HL-60/S4 treated with phorbol 12-myristate 13-acetate at 8.2 ng/mL for 4 days and 3 days (cell line): ENCODE results near the gene ARL6IP1.

Experiments used
- in situ Hi-C: fragments of 300-500 bp; cut with MboI; formaldehyde crosslinking; loops from 2 replicates; pipeline ENCODE4 v1.15.0; 2022; ENCODE audit warnings: low sequenced_read_pairs

Gene ARL6IP1

GRCh38 chr16:18801145-18801972 is at the start of gene ARL6IP1:
Gene ARL6IP1, minus strand, starts transcription at chr16:18801549. Its CDS starts 83 bp downstream, at chr16:18801466.
- in situ Hi-C loops: no loop called here

GRCh38 chr16:18846416-18846815 is 45.1 kb upstream of the ARL6IP1 start:
- in situ Hi-C loops: no loop called here

DNA sequence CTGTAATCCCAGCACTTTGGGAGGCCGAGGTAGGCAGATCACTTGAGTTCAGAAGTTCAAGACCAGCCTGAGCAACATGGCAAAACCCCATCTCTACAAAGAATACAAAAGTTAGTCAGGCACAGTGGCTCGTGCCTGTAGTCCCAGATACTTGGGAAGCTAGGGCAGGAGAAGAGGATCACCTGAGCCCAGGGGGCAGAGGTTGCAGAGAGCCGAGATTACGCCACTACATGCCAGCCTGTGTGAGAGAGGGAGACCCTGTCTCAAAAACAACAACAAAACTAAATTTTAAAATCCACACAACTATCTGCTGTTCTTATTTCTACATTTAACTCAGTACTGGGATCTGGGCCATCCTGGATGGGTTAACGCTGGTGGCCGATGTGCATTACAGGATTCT is 41.2 kb upstream of the ARL6IP1 start:
- in situ Hi-C loops: no loop called here

- in situ Hi-C loops: no loop called here
Observed at GRCh38 chr16:18841833-18842525, 40.6 kb upstream of the ARL6IP1 start.

DNA sequence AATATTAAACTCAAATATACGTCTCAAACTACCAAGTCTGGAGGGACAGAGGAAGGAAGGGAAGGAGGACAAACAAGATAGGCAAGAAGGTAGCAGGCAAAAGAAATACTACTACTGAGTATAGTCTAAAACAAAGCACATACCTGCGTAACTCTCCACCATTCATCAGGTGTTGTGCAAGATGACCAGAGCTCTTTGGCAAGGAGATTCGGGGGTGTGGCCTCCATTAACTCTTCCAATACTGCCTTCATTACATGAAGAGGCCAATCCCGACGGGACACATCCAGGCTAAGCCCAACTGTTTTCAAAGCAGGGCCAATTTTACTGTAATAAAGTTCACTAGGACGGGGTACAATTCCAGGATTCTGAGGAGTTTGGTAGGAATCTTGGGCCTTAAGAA is 38.2 kb upstream of the ARL6IP1 start:
- in situ Hi-C loops: no loop called here

- in situ Hi-C loops: no loop called here
Observed at GRCh38 chr16:18836702-18837101, 35.4 kb upstream of the ARL6IP1 start.

- in situ Hi-C loops: no loop called here
Observed at GRCh38 chr16:18834864-18835263, 33.5 kb upstream of the ARL6IP1 start.

DNA sequence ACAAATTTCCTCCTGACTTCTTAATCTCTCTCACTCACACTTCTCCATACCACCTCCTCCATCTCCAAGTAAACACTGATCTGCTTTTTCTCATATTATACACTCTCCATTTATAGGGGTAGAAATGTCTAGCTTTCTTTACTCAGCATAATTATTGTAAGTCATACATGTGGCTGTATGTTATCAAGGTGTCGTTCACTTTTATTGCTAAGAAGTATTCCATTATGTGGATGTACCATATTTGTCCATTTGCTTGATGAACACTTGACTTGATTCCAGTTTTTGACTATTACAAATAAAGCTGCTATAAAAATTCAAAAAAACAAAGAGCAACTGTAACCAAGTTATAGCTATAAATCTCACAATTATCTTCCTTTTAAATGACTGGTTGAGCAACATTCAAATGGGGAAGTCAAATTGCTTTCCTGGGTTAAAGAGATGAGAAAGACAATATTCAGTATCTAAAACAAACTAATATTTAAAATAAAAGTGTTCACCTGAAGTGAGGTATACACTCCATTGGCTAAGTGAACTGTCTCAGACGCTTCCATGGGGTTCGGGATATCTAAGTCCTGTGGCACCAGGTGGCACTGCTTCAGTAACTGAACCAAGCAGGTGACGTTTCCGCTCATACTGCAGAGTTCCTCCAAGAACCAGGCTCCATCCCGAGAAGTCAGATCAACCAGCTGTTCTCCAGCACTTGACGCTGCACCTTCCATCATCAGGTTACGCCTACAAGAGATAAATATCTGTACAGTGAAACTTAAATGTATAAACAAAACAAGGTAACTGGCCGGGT is 32.6 kb upstream of the ARL6IP1 start:
- in situ Hi-C loops: no loop called here

DNA sequence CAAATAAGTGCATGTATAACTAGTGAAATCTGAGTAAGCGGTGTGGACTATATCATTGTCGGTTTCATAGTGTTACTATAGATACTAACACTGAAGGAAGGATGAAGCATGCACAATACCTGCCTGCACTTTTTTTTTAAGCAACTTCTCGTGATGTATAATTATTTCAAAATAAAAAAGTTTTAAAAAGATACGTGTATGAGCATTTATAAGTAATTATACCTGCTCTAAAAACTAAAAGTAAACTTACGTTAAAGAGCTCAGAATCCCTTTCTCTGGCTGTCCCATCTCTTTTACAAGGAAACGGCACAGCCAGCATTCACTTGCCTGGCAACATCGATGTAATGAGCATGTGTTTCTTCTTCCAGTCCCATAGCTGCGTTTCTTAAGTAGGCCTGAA is 31.3 kb upstream of the ARL6IP1 start:
- in situ Hi-C loops: no loop called here

- in situ Hi-C loops: no loop called here
Observed at GRCh38 chr16:18832006-18832405, 30.7 kb upstream of the ARL6IP1 start.

DNA sequence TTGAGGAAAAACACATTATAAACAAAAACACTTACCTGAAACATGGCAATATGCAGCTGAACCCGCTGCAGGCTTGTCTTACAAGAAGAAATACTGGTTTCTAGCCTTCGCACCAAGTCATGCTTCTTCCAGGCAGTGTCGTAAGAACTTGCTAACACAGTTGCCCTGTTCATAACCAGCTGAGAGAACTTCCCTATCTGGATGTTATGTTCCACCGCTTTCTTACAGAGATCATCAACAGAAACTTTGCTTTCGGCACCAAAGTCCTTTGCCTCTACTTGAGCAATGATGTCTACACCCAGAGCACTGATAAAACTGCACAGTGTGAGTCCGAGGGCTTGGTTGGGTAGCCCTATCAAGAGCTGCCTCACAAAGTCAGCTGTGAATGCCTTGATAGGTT is 27.9 kb upstream of the ARL6IP1 start:
- in situ Hi-C loops: no loop called here

GRCh38 chr16:18827890-18828289 is 26.5 kb upstream of the ARL6IP1 start:
- in situ Hi-C loops: no loop called here

DNA sequence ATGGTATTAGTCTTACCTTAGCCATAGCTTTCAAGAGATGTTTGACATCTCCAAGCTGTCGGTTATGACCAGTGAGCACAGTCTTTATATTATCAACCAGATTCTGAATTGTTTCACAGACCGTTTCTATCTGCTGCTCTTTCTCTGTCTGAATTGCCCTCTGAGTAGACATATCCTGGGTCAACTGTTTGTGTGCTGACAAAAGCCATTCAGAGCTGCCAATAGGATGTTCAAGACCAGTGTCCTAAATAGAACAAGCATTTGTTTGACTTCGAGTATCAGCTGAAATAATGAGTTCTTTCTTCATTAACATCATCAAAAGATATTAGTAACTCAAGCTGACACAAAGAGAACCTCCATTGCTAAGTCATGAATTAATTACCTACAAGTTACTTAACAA is 14.9 kb upstream of the ARL6IP1 start:
- in situ Hi-C loops: no loop called here

- in situ Hi-C loops: no loop called here
Observed at GRCh38 chr16:18811925-18812324, 10.6 kb upstream of the ARL6IP1 start.

DNA sequence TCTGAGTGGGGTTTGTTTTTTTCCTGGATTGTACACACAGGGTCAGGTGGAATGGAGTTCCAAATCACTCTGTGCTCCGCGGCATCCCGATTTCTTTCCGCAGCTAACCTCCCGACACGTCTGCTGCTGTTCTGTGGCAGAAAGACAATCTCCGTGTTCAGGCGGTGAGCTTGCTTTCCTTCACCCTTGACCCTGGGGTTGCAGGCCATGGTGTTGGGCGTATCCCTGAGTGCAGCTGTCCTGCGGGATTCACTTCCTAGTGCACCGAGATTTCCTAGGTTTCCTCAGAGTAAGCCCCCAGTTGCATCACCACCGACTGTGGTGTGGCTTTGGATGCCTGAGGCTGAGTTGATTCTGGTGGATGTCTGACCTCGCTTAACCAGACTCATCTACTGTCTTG is 7.8 kb upstream of the ARL6IP1 start:
- in situ Hi-C loops: no loop called here

GRCh38 chr16:18805257-18805773 is 4.0 kb upstream of the ARL6IP1 start:
- in situ Hi-C loops: no loop called here

DNA sequence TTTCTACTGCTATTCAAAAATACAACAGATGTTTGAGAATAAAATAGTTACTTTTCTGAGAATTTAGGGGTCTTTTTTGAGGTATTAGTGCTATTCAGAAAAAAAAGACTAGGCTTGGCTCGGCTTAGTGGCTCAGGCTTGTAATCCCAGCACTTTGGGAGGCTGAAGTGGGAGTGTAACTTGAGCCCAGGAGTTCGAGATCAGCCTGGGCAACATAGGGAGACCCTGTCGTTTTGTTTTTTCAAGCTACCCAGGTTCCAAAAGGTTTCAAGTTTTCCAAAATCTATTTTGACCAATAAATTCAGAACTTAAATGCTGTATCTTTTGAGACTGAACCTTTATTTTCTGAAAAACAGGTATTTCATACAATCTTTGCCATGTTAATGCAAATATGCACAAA is 3.2 kb upstream of the ARL6IP1 start:
- in situ Hi-C loops: no loop called here

DNA sequence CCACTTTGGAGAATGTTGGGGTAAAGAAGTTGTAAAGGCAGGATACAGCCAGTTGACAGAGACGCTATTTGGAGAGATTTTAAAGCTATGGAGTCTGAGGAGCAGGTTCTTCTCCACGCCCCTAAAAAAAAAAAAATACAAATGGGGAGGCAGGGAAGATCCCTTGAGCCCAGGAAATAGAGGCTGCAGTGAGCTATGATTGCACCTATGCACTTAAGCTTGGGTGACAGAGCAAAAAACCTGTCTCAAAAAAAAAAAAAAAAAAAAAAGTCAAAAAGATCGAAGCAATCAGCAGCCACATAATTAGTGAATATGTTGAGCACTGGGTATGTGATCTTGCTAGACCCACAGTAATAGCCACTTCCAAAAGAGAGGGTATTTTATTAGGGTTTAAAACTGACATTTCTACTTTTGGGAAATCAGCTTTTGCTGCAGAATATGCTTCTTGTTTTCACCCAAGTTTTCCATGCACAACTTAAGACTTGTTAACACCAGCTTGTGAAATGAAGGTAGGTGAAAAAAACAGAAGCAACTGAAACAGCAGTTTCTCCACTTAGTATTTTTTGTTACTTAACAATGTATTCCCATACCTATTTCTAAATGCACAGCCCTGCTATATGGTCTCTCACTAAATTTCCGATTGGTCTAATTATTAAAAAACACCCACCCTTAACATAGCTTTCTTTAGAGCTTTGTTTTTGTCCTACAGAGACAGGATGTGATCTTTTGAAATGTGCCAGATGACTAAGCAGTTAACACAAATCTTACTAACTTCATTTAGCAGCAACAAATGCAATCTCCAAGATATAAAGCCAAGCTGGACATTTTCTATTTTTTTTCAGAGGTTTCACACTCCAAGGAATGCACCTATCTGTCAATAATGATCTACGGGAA is 2.5 kb upstream of the ARL6IP1 start:
- in situ Hi-C loops: no loop called here

DNA sequence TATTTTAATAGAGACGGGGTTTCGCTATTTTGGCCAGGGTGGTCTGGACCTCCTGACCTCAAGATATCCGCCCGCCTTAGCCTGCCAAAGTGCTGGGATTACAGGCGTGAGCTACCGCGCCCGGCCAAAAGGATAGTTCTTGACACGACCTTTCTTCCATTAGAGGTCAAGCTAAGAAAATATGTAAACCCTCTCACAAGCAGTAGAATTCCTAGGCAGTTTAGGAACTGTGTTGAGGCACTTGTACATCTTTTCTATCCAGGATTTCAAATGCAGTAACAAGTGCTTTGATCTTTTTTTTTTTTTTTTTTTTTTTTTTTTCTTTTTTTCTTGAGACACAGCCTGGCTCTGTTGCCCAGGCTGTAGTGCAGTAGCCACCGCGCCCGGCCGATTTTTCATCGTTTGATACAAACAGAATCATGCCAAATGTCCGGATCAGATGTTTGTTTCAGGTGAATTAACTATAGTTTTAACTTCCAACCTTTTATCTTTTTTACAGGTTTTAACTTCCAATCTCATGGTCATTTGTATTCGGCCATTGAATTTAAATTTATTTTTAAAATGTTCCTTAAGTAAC is 1.5 kb upstream of the ARL6IP1 start:
- in situ Hi-C loops: no loop called here

DNA sequence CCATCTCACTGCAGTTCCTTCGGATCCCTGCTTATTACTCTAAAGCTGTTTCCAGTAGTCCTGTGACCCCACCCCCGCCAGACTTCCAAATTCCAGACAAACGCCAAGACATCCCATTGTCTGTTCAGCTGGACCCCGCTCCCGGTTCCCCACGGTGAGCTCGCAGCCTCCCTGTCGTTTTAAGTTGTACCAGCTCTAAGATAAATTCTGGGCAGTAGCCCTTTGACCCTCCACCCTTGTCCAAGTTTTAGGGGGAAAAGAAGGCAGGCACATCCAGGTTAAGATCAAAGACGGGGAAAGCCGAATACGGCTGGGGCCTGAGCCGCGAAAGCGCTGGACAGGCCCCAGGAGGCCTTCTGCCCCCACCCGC is 589 bp downstream of the ARL6IP1 start:
- in situ Hi-C loops: no loop called here
